Parathyroid adenoma (tissue), 2 donors: ENCODE measurements around the gene GAN.

ENCODE experiments used
- H2AFZ ChIP-seq: fragments of 300-600 bp; sonication (generic); one replicate; pipeline ENCODE4 v1.7.0; 2017; ENCODE audit warnings: antibody characterized with exemption, mild to moderate bottlenecking
- H3K27ac ChIP-seq: fragments of 300-600 bp; sonication (generic); one replicate; pipeline ENCODE4 v1.7.0; 2017
- H3K27me3 ChIP-seq: fragments of 300-600 bp; sonication (generic); one replicate; pipeline ENCODE4 v1.7.0; 2017; ENCODE audit warnings: low read length; ENCODE audit not compliant: control insufficient read depth, insufficient read depth
- H3K36me3 ChIP-seq: fragments of 300-600 bp; sonication (generic); one replicate; pipeline ENCODE4 v1.7.0; 2017; ENCODE audit warnings: low read length; ENCODE audit not compliant: control insufficient read depth, insufficient read depth
- H3K4me1 ChIP-seq: fragments of 300-600 bp; sonication (generic); one replicate; pipeline ENCODE4 v1.7.0; 2017; ENCODE audit warnings: control low read depth
- H3K4me2 ChIP-seq: fragments of 300-600 bp; sonication (generic); one replicate; pipeline ENCODE4 v1.7.0; 2017; ENCODE audit warnings: low read length
- H3K4me3 ChIP-seq: fragments of 300-600 bp; sonication (generic); one replicate; pipeline ENCODE4 v1.7.0; 2017; ENCODE audit warnings: low read depth, low read length
- H3K79me2 ChIP-seq: fragments of 300-600 bp; sonication (generic); one replicate; pipeline ENCODE4 v1.7.0; 2017; ENCODE audit warnings: control low read depth
- H3K9ac ChIP-seq: fragments of 300-600 bp; sonication (generic); one replicate; pipeline ENCODE4 v1.7.0; 2017; ENCODE audit warnings: mild to moderate bottlenecking
- H3K9me3 ChIP-seq: fragments of 300-600 bp; sonication (generic); one replicate; pipeline ENCODE4 v1.7.0; 2017; ENCODE audit warnings: low read length; ENCODE audit not compliant: control insufficient read depth
- CTCF ChIP-seq: fragments of 300-600 bp; sonication (generic); IDR thresholded peaks from one replicate; pipeline ENCODE4 v1.7.0; 2017; ENCODE audit warnings: antibody characterized with exemption, mild to moderate bottlenecking
- donor health status: primary hyperparathyroidism.

The GAN gene

GRCh38 chr16:81293909-81294802, 20.6 kb upstream of the GAN start:
- Histone ChIP-seq H3K4me3 (no peak overlapping the region), H3K4me2 (no peak overlapping the region), H2AFZ (no peak overlapping the region), H3K36me3 (no peaks in the 10 kb centered on the region), H3K27me3 (no peaks in the 10 kb centered on the region), H3K79me2 (no peaks in the 10 kb centered on the region), H3K9ac (no peak overlapping the region), H3K4me1 (no peaks in the 10 kb centered on the region), H3K27ac (no peak overlapping the region), H3K9me3 (no peaks in the 10 kb centered on the region)
- no peak for TF ChIP-seq CTCF

- Histone ChIP-seq H3K27me3 (no peaks in the 10 kb centered on the region), H3K27ac (no peak overlapping the region), H3K9ac (no peak overlapping the region), H3K4me2 (no peak overlapping the region), H2AFZ (no peak overlapping the region), H3K4me3 (no peak overlapping the region), H3K79me2 (no peaks in the 10 kb centered on the region), H3K9me3 (no peaks in the 10 kb centered on the region), H3K4me1 (no peaks in the 10 kb centered on the region), H3K36me3 (no peaks in the 10 kb centered on the region)
- no peak for TF ChIP-seq CTCF
Observed at GRCh38 chr16:81296631-81297030, 18.1 kb upstream of the GAN start.

- Histone ChIP-seq H3K27me3 (no peaks in the 10 kb centered on the region), H3K4me3 (no peak overlapping the region), H3K9me3 (no peaks in the 10 kb centered on the region), H3K36me3 (no peaks in the 10 kb centered on the region), H3K9ac (no peak overlapping the region), H3K4me2 (no peak overlapping the region), H2AFZ (no peak overlapping the region), H3K27ac (no peak overlapping the region), H3K79me2 (peaks cover 9% of the 10 kb centered on the region), H3K4me1 (no peaks in the 10 kb centered on the region)
- no peak for TF ChIP-seq CTCF
Observed at GRCh38 chr16:81307770-81308169, 7.0 kb upstream of the GAN start.

- no peak overlapping the region for H3K27ac ChIP-seq
Observed at GRCh38 chr16:81310045-81310644, 4.6 kb upstream of the GAN start.

More at GRCh38 chr16:81310045-81310644, 4.6 kb upstream of the GAN start:
- TF ChIP-seq CTCF, result no peak
- Histone ChIP-seq H3K79me2 (peaks cover 9% of the 10 kb centered on the region), H3K4me1 (no peaks in the 10 kb centered on the region), H3K9ac (no peak overlapping the region), H3K36me3 (no peaks in the 10 kb centered on the region), H3K27me3 (no peaks in the 10 kb centered on the region), H3K4me3 (no peak overlapping the region), H3K4me2 (no peak overlapping the region), H3K9me3 (no peaks in the 10 kb centered on the region), H2AFZ (no peak overlapping the region)
